Thoracic aorta endothelial cell (primary cell): ENCODE results near the gene DMD. TPM values are rescaled to one million over a fixed set of nuclear protein-coding genes. Genes with fewer than 3 reads are reported as not detected.

Experiments
- small RNA-seq: library from RNA; depleted of rRNA; stranded (forward); fragments of <200 nt; gene quantifications from one replicate; pipeline ENCODE3, GENCODE V24; 2012
- total RNA-seq: library from RNA; depleted of rRNA; stranded (reverse); fragments of >200 nt; gene quantifications from 2 replicates; pipeline ENCODE4 v1.2.3, GENCODE V29; 2012

Gene DMD
- total RNA-seq, result 7.5 and 8.1 TPM in 2 replicates

DNA sequence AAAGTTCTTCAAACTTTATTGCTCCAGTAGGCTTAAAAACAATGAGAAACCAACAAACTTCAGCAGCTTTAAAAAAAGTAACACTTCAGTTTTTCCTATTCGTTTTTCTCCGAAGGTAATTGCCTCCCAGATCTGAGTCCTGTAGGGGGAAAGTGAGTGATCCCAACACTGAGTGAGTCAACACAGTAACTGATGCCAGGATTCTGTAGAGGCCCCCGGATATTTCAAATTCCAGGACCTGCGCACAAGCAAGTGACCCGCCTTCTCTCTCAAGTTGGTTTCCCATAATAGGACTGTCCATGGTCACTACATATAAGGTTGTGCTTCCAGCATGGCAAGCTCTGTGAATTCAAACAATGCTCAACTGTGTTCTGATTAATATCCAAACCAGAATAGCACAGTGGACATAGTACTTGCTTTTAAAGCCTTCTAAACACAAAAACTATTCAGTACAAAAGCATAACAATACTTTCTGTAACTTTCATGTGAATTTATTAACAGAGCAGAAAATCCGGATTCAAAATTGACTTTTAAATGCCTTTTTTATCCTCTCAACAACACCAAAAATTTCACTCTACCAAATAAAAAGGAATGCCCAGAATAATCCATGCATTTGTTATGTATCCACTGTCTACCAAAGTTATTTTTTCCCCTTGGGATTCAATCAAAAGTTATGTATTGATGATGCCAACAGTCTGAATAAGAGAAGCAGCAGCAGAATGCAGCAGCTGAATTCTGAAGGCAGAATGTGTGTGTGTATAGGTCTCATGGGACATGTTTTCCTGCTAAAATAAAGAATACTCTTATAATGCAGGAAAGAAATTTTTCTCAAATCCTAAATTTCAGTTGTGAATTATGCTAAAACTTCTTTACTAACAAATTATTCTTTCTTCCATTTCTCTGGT, at the start of gene DMD:
Gene DMD (minus strand): TSS at position 194 of the 905 bp plus-strand sequence. CDS start 237 bp downstream, outside the sequence.

DNA sequence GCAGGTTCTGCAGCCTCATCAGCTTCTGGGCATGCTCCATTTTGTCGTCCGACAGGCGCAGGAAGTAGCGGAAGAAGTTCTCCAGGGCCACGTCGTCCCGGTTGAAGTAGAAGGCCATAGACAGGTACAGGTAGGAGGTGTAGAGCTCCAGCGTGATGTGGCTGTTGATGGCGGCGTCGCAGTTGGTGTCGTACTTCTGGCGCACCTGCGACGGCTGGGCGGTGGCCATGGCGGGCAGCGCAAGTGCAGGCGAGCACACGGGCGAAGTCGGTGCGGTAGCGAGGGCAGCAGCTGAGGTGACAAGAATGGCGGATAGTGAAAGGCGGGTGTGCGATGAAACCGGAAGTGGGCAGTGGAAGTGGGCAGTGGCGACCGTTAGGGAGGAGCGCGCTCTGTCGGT, 2139.6 kb downstream of the DMD start, which contains the start of gene FTHL17:
Gene FTHL17 (minus strand): TSS at position 317 of the 400 bp plus-strand sequence. CDS start 88 bp downstream, at position 229.

Small RNA genes lying within 50 kb of the gene (small RNA-seq; reads per million reads assigned to genes)
- gene MIR3915, result not detected
- not detected for gene MIR548F5
- not detected for gene RNA5SP501
- not detected for gene RNU6-894P
